Measurements from ENCODE around the gene GIMAP7.
"Not testable (repeated sequence)": the region's sequence is repeated elsewhere in the genome, so short reads cannot be mapped to it uniquely, and the experiment has no call there.

GIMAP7 gene

DNA sequence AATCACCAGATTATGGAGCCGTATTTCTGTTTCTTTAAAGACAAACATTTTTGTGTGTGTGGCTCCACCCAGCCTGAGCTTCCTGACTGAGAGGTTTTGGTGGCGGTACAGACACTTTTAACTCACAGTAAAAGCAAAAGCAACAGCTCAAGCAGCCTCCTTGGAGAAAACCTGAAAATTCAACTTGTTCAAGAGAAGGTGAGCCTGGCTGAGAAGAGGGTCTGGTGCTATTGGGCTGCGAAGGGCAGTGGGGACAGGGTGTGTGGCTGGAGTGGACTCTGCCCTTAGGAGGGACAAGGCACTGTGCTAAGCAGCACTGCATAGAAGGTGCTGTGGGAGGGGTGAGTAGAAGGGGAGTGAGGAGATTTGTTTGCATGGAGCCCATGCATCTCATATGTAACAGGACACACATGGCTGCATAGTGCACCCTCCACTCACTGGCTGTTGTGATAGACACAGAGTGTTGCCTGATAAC, at the start of gene GIMAP7:
Gene GIMAP7 (plus strand): TSS at position 125 of the 475 bp plus-strand sequence. CDS start 5,103 bp downstream, outside the sequence.
- peak; percentile 86 for DNase-seq (ENCODE audit: low spot score)

GRCh38 chr7:150464962-150465361, 49.7 kb upstream of the GIMAP7 start:
- DNase-seq (ENCODE audit: low spot score), result no peak

- no peak for DNase-seq (ENCODE audit: low spot score)
Measured at GRCh38 chr7:150465414-150465813, 49.3 kb upstream of the GIMAP7 start.

DNA sequence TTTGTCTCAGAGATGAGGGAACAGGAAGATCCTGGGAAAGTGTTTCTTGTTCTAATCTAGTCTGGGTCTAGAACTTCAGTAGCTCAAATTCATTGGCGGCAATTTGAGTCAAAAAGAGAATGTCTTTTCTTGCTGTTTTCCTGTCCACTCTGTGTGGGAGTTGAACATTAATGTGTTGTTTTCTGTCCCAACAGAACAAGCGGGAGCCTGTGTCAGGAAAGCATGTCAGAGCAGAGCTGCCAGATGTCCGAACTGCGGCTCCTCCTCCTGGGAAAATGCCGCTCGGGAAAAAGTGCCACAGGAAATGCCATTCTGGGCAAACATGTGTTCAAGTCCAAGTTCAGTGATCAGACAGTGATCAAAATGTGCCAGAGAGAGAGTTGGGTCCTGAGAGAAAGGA, 48.2 kb upstream of the GIMAP7 start:
- DNase-seq (ENCODE audit: low spot score), result no peak

DNA sequence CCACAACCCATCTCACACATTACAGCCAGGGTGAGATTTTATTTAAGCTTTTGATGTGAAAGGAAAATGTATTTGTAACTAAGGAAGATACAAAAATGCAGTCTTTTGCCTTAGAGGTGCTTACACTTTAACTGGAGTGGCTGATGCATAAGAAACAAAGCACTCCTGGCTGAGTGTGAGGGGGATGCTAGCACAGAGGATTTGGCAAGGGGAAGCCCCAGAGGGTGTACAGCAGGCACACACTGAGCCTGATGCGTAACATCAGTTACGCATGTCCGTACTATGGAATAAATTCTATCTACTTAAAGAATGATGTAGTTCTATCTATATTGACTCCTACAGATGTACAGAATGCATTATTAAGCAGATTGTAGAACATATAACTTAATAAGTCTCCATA, 46.4 kb upstream of the GIMAP7 start:
- DNase-seq (ENCODE audit: low spot score), result no peak

DNA sequence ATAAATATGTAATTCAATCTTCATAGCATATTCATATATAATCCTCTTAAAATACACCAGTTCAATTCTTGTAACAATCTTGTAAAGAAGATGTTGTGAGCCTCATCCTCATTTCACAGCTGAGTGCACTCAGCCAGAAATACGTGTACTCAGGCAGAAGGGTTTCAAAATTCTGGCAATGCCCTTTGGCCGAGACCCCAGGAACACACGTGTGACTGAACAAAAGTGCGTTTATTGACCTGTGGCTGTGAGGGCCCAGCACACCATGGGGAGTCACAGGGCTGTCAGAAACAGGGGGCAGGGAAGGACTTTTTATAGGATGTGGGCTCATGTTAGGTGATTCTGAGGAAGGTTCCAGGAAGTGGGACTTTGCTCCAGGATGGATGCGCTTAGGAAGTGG, 42.8 kb upstream of the GIMAP7 start:
- no peak for DNase-seq (ENCODE audit: low spot score)

DNA sequence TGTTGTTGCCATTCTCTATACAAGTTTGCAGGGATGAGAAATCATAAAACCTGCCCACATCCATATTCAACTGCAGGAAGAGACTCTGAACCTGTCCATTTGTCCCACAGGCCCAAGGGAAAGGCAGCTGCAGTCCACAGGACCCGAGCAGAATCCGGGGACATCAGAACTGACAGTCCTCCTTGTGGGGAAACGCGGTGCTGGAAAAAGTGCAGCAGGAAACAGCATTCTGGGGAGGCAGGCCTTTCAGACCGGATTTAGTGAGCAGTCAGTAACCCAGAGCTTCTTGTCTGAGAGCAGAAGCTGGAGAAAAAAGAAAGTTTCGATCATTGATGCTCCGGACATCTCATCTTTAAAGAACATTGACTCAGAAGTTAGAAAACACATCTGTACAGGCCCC, 40.8 kb upstream of the GIMAP7 start:
- DNase-seq (ENCODE audit: low spot score), result no peak

GRCh38 chr7:150476285-150476684, 38.4 kb upstream of the GIMAP7 start:
- DNase-seq (ENCODE audit: low spot score), result no peak

DNA sequence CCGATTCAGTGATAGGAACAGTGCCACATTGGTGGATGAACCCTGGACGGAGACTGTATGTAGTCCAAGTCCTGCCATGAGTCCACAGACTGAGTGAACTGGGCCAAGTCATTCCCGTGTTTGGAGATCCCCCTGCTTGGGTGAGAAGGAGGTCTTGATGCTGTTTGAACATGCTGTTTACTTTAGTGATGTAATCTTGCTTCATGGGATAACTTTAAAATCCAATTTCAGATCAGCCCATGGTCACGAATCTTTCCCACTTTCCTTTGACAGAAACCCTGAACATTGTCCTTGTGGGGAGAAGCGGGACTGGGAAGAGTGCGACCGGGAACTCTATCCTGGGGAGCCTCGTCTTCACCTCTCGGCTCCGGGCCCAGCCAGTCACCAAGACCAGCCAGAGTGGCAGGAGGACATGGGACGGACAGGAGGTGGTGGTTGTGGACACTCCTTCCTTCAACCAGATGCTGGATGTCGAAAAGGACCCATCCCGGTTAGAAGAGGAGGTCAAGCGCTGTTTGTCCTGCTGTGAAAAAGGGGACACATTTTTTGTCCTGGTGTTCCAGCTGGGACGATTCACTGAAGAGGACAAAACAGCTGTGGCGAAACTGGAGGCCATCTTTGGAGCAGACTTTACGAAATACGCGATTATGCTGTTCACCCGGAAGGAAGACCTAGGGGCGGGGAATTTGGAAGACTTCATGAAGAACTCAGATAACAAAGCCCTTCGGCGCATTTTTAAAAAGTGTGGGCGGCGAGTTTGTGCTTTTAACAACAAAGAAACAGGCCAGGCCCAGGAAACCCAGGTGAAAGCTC, 37.6 kb upstream of the GIMAP7 start:
- DNase-seq (ENCODE audit: low spot score), result no peak

DNA sequence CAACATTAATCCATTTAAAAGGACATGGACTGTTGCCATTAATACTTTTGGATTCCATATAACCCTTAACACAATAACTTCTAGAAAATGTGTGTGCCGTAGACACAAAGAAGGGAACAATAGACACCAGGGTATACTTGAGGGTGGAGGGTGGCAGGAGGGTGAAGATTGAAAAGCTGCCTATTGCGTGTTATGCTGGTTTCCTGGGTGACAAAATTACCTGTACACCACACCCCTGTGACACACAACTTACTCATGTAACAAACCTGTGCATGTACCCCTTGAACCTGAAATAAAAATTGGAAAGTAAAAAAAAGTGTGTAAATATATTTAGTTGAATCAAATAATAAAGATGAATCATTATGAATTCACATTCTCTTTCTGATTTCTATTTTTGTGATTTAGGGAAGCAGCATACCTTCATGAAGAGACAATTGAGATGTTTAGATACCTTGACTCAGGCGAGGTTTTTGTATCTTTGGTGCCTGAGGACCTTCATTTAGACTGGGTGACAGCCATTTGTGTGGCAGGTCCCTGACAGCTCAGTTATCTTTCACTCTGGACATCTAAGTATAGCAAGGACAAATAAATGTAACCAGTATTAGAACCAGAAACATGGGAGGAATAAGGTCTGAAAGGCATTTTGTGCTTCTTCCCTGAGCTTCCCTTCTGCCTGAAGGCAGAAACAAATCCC, 35.5 kb upstream of the GIMAP7 start:
- peak; percentile 78 for DNase-seq (ENCODE audit: low spot score)

GRCh38 chr7:150481186-150481920, 33.3 kb upstream of the GIMAP7 start:
- peak; percentile 78 for DNase-seq (ENCODE audit: low spot score)

DNA sequence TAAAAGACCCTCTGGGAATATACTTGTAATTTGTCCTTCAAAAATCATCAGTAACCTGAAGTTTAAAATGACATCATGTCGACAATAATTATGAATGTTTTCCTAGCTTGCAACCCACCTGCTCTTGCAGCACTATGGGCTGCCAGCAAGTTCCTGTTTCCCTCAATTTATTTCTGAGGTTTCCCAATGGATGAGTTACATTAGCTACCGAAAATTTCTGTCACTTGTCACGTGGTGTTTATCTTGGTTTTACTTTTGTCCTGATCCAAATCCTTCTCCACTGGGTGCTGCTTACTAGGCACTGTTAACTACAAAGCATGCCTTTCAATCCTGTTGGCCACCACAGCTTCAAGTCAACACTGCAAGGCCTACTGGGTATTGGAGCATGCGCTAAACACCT, 32.8 kb upstream of the GIMAP7 start:
- no peak for DNase-seq (ENCODE audit: low spot score)

DNA sequence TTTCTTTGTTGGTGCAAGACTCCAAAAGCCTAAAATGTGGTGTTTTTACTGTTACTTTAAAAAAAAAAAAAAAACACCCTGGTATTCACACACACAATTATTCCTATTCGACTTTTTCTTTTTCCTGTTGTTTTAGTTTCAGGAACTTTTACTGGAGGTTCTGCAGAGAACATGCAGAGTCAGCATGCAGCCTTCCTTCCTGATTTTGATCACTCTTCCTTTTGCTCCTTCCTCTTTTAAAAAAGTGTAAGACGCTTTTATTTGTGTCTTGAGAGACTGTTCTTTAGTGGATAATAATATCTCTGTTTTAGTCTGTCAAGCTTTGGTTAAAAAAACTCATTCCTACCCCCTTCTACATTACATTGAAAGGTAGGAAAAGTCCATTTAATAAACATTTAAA, 31.2 kb upstream of the GIMAP7 start:
- DNase-seq (ENCODE audit: low spot score), result not testable (repeated sequence)

DNA sequence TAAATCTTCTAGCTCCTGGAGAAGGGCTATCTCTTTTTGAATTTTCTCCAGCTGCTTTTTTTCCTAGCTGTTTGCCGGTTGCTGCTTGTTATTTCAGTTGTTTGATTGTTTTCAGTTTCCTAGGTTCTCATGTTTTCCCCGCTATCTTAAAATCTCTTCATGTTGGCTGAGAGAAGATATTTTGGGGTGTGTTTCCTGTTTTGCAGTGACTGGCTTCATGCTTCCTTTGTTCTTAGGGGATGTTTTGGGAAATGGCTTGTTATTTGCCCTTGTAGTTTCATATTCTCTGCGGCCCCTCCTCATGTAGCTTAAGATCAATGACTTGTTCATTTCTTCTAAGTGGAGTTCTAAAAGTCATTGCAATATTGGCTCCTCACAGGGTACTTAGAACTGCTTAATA, 30.6 kb upstream of the GIMAP7 start:
- peak; percentile 68 for DNase-seq (ENCODE audit: low spot score)

GRCh38 chr7:150487625-150488024, 27.0 kb upstream of the GIMAP7 start:
- DNase-seq (ENCODE audit: low spot score), result no peak

DNA sequence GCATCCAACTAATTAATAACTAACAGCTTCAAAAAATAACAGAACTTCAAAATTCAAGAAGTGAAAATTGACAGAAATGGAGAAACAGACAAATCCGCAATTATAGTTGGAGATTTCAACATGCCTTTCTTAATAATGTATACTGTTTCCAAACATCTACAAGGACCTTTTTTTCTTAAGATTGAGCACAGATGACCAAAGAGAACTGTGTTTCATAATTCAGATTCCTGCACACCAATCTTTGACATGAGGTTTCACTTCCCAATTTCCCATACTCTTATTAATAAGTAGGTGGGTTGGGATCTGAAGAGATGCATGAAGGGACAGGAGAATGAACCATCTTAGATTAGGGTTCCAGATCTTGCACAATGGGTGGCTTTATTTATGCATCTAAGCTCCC, 24.9 kb upstream of the GIMAP7 start:
- no peak for DNase-seq (ENCODE audit: low spot score)

GRCh38 chr7:150493442-150493841, 21.2 kb upstream of the GIMAP7 start:
- DNase-seq (ENCODE audit: low spot score), result not testable (repeated sequence)

GRCh38 chr7:150502519-150502918, 12.2 kb upstream of the GIMAP7 start:
- DNase-seq (ENCODE audit: low spot score), result peak; percentile 76

DNA sequence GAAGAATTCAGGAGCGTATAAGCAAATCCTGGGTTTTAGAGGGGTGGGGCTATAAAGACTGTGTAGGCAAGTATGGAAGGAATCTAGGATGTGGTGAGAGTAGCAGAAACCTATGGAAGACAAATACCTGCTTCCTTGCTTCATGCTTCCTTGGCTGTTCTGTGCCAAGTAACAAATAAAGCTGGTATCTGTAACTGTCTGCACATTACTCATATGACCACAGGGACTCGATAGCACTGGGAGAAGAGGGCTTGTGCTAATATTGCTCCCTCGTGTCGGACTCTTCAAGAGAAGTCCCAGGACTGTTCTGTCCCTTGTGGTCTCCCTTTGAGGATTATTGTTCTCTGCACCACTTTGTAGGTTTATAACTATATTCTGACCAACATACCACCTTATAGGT, 11.5 kb upstream of the GIMAP7 start:
- no peak for DNase-seq (ENCODE audit: low spot score)

GRCh38 chr7:150503581-150503980, 11.1 kb upstream of the GIMAP7 start:
- DNase-seq (ENCODE audit: low spot score), result no peak

- DNase-seq (ENCODE audit: low spot score), result peak; percentile 53
Measured at GRCh38 chr7:150507947-150508602, 6.6 kb upstream of the GIMAP7 start.

DNA sequence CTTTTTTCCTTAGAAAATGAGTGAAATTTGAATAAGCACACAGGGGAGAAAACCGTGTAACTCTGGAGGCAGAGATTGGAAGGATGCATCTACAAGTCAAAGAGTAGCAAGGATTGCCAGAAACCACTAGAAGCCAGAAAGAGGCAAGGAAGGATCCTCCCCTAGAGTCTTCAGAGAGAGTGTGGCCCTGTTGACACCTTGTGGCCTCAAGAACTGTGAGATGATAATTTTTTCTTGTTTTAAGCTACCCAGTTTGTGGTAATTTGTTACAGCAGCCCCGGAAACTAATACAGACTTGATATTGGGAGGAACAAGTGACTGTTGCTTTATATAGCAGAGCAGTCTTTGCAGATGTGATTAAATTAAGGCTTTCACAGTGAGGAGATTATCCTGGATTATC, 3.6 kb upstream of the GIMAP7 start:
- peak; percentile 53 for DNase-seq (ENCODE audit: low spot score)
